GM18505 (cell line): ENCODE results near the gene P2RX6.
"Not testable (repeated sequence)": the region's sequence is repeated elsewhere in the genome, so short reads cannot be mapped to it uniquely, and the experiment has no call there.

Experiments used
- ATAC-seq: cut with Tn5 transposase; IDR thresholded peaks from one replicate; pipeline ENCODE4 v1.9.1; 2021; ENCODE audit not compliant: unreplicated experiment
- POLR2A ChIP-seq: IDR thresholded peaks from 4 replicates; pipeline ENCODE4 v1.6.1; 2011; ENCODE audit warnings: borderline replicate concordance; ENCODE audit not compliant: insufficient read depth, insufficient read length; ENCODE audit errors: extremely low read depth

P2RX6 gene

GRCh38 chr22:21003782-21004181 is 11.2 kb upstream of the P2RX6 start:
- TF ChIP-seq POLR2A = no peak
- no peak for ATAC-seq

GRCh38 chr22:21009208-21009607 is 5.8 kb upstream of the P2RX6 start:
- not testable (repeated sequence) for ATAC-seq

GRCh38 chr22:21009638-21010425 is 5.1 kb upstream of the P2RX6 start:
- no peak for ATAC-seq
- no peak for TF ChIP-seq POLR2A

- no peak for ATAC-seq
- no peak for TF ChIP-seq POLR2A
Observed at GRCh38 chr22:21010426-21011113, 4.4 kb upstream of the P2RX6 start.

GRCh38 chr22:21012446-21013407 is 2.2 kb upstream of the P2RX6 start:
- TF ChIP-seq POLR2A = no peak
- ATAC-seq = no peak

GRCh38 chr22:21013657-21014201 is 1.2 kb upstream of the P2RX6 start:
- ATAC-seq = no peak
- TF ChIP-seq POLR2A = no peak

GRCh38 chr22:21014202-21014725 is 701 bp upstream of the P2RX6 start:
- no peak for TF ChIP-seq POLR2A

GRCh38 chr22:21015466-21016006 is 571 bp downstream of the P2RX6 start:
- no peak for TF ChIP-seq POLR2A
- ATAC-seq = no peak

More at GRCh38 chr22:21014202-21014725, 701 bp upstream of the P2RX6 start:
- peak; percentile 78 for ATAC-seq

GRCh38 chr22:21016644-21017420 is 1.9 kb downstream of the P2RX6 start:
- no peak for TF ChIP-seq POLR2A
- ATAC-seq = no peak

- no peak for TF ChIP-seq POLR2A
- no peak for ATAC-seq
Observed at GRCh38 chr22:21018314-21018713, 3.3 kb downstream of the P2RX6 start.

GRCh38 chr22:21020802-21021429 is 6.0 kb downstream of the P2RX6 start:
- ATAC-seq = no peak
- TF ChIP-seq POLR2A = no peak
